RCC 7860 (cell line): ENCODE measurements around the gene PACS2.

Source experiments
- DNase-seq: peaks from one replicate; pipeline ENCODE4 v3.0.0-alpha.2; 2015; ENCODE audit warnings: low spot score
- FAIRE-seq: peaks from 2 replicates; lab custom pipeline; 2012; peaks lifted over from hg19 to GRCh38; lab: Jason Lieb, UNC

PACS2 gene

DNA sequence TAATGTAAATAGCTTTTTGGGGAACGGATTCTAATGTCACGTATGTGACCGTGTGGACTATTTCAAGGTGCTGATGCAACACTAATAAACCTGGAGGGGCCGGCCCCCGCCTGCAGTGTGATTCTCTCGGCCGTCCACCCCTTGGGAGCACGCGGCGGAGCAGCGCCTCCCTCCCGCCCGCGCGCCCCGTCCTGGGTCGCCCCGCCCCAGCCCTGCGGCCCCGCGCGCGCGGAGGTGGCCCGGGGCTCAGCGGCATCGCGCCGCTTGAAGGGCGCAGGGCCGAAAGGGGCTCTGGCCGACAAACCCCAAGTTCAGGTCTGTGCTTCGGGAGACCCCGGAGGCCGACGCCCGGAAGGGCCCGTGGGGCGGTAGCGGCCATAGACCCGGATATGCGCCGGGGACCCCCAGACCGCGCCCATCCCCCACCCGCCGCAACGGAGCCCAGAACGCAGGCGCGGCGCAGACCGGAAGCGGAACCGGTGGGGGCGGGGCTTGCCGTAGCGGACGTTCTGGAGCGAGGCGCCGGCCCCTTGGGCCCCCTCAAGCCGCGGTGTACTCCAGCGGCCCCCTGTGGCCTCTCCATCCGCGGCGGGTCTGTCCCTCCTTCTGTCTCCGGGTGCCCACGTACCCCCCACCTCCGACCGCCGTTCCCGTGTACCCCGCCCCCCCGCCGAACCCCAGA lies 83.6 kb downstream of the PACS2 start, which contains the start of gene TEX22:
TSS of gene TEX22 (plus strand) at position 495 of the 682 bp plus-strand sequence. CDS start 803 bp downstream, outside the sequence.
- DNase-seq (peak; percentile 32), FAIRE-seq (no peak)

DNA sequence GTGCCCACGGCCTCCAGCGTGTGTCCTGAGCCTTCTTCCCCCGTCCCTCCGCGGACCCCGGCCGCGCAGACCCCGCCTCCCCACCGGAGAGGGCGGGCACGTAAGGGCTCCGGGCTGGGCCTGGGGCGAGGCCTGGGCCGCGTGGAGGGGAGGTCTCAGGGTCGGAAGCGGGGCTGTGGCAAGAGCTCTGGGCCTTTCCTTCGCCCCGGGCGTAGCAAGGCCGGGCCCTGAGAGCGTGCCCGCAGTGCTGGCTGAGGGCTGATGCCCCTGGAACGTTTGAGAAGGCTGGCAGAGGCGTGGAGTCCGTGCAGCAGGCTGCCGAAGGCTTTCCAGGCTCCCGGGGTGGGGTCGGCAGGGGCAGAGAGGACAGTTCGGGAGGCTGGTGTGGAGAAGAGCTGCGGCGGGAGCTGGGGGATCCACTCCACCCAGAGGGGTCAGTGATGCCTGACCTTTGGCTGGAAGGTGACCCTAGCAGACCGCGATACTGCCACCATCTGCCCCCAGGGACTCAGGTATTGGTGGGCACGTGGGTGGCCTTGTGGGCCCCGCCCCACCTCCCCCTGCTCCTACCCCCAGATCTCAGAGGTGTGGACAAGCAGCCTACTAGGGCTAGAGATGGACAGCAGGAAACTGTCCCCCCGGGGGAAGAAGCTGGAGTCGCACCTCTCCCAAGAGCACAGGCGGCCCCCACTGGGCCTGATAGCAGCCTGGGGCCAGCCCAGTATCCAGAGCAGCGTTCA lies 84.3 kb downstream of the PACS2 start:
- no peak for DNase-seq
- FAIRE-seq: no peak

DNA sequence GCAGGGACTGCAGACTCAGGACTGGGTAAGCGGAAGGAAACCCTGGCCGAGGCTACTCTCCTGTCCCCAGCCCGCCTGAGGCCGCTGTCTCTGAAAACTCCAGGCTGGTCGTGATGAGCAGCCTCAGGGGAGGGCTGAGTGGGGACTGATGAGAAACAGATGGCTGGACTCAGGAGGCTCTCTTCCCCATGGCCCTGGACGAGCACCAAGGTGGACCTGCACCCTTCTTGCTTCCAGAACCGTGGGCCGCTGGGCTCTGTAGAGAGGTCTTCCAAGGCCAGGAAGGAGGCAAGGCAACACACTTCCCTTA lies 84.9 kb downstream of the PACS2 start:
- DNase-seq (no peak), FAIRE-seq (no peak)

DNA sequence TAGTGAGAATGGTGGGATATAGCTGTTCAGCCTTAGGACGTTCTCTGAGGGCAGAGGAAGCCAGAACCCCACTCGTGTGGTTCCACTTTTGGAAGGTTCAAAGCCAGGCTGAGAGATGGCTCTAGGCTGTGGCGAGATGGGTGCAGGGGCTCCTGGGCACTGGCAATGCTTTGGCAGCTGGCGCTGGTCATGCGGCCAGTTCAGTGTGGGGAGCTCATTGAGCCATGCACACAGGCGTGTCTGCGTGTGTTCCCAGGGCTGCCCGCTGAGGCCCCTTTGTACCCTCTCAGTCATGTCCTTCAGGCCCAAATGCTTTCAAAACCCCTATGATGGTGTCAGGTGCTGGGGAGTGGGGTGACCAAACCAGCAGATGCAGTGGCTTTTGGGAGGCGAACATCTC lies 85.5 kb downstream of the PACS2 start:
- DNase-seq: no peak
- FAIRE-seq: no peak

DNA sequence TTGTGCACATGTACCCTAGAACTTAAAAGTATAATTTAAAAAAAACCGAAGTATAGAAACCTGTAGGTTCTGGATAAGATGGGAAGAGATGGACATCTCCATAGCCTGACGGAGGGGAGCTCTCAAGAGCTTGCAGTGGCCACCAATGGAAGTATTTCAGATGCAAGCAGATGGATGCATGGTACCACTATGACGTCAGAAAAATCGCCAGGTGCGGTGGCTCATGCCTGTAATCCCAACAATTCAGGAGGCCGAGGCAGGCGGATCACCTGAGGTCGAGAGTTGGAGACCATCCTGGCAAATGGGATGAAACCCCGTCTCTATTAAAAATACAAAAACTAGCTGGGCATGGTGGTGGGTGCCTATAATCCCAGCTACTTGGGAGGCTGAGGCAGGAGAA lies 87.2 kb downstream of the PACS2 start:
- DNase-seq (no peak), FAIRE-seq (no peak)

DNA sequence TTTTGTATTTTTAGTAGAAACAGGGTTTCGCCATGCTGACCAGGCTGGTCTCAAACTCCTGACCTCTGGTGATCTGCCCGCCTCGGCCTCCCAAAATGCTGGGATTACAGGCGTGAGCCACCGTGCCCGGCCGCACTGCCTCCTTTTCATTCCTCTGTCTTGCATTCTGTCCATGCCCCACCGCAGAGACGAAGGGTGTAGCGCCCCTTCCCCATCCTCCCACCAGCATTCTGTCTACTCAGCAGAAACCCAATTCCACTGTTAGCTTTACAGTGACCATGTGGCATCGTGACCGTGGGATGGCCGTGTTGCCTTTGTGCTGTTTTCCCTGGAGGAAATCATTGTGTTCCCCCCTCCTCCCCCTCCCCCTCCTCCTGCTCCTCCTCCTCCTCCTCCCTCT lies 94.0 kb downstream of the PACS2 start:
- FAIRE-seq (no peak), DNase-seq (no peak)

DNA sequence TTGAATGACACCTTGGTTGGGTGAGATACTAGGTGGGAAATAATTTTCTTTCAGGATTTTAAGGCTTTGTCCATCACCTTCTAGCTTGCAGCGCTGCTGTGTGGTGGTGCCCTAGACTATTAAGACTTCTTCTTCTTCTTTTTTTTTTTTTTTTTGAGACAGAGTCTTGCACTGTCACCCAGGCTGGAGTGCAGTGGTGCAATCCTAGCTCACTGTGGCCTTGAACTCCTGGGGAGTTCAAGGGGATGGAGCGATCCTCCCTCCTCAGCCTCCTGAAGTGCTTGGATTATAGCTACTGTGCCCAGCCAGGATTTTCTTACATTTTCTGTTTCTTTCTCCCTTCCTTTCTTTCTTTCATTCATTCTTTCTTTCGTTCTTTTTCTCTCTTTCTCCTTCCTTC lies 94.8 kb downstream of the PACS2 start:
- FAIRE-seq (no peak), DNase-seq (no peak)

DNA sequence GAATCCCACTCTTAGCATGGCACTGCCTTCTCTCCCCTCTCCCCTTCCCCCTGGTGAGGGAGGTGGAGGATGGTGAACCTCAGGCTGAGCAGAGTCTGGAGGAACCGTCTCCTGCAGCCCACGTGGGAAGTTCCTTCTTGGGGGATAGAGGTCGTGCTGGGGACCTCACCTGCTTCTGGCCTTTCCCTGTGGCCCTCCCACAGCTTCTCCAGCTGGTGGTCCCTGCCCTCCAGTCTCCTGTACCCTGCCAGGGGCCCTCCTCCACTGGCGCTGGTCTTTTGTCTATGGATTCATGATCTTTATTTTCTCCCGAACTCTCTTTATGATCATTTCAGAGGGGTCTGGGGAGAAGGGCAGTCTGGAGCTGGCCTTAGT lies 96.1 kb downstream of the PACS2 start:
- DNase-seq: no peak
- FAIRE-seq: no peak

DNA sequence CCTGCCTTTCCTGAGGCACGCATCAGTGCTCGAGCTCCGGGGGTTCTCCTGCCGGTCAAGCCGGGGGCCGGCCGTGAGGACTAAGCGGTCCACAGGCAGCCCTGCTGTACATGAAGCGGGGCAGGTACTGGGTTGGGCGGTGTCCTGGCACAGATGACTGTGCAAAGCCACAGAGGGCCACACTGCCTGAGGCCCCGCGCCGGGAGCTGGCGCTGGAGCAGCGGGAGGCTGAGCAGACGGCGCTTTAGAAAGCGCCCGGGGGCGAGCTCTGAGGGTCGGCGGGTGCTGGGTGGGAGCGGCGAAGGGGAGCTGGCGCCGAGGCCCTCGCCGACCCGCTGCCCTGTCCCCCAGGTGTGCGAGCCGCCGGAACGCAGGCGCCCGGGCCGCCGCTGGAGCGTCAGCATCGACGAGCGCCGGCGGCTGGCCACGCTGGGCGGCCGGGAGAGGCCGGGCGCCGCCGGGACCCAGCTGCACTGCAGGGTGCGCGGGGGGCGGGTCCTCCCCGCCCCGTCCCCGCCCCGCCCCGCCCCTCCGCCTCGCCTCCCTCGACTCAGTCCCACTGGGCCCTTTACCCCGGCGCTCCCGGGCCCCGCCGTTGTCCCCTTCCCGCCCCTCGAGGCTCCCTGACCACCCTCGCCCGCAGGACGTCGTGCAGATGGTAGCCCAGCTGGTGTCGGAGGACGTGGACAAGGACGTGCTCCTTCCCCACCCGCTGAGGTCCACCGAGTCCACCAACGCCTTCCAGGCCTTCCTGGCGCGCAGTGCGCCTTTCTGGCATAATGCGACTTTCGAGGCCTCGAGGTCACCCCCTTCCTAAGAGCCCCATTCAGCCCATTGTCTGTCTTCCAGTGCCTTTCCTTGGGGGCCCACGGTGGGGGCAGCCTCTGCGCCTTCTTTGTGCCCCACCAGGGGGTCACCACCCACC lies 96.7 kb downstream of the PACS2 start:
- FAIRE-seq (no peak), DNase-seq (no peak)

DNA sequence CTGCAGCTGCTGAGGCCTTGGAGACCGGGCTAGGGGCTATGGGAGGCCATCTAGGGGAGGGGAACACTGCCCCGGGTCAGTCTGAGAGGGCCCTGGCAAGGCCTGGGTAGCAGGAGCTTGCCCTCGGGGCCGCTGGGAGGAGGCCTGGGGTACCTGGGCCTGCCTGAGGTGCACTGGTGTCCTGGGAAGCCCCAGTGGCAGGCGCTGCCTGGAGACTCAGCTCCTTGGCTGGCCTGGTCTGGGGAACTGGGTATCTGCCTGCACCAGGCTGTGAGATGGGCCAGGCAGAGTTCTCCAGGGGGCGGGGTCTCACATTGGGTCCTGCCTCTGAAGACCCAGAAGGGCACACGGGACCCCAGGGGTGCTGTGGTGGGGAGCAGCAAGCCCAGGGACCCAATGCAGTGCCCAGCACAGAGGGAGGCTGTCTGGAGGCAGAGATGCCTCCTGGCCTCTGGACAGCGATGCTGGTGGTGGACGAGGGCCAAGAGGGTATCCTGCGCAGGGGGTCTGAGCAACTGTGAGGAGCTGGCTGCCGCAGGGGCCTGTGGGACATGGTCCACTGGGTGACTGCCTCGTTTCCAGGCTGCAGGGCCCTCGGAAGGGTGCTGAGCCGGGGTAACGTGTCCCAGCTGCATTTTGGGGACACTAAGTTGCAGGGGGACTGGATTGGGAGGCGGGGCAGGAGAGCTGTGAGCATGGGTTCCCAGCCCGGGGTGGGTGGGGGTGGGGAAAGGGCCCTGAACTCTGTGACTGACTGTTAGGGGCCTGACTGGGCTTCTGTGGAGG lies 97.6 kb downstream of the PACS2 start:
- DNase-seq: no peak
- FAIRE-seq: no peak

DNA sequence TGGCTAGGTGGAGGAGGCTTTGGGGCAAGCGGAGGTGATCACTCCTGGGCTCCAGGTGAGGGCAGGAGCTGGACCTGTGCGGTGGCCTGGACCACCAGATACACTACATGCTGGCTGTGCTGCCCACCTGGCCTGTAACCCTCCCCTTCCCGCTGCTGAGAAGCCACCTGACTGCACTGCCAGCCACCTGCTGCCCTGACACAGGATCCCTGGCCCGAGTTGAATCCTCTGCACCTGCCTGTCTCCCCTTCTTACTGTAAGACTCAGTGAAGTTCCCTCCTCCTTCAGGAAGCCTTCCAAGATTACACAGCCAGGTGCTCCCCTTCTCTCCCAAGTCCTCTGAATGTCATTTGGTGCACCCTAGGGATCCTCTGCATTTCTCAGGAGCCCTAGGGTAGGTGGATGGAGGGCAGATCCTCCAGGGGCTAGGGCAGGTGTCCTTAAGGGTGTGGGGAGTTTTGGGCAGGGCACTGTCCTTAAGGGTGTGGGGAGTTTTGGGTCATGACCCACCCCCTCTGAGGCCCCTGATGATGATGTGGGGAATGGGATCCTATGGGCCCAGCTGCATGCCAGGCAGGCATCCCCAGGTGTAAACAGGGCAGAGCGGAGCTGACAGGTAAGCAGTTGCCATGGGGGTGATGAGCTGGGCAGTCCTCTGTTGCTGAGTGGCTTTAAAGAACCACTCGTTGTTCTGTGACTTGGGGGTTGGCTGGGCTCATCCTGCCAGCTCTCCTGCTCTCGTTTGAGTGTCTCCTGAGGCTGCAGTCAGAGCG lies 98.4 kb downstream of the PACS2 start:
- DNase-seq (no peak), FAIRE-seq (no peak)

DNA sequence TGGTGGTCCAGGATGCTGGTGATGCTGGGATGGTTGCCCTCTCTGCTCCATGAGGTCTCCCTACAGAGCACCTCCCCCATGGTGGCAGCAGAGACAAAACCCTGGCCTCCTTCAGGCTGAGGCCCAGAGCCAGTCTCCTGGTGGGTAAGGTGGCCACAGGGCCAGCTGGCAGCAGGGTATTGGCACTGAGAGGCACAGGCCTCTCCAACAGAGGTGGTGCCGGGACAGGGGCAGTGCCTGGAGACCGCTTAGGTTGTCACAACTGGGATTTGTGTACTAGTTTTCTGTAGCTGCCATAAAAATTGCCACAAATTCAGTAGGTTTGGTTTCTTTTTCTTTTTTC lies 99.0 kb downstream of the PACS2 start:
- no peak for FAIRE-seq
- no peak for DNase-seq

DNA sequence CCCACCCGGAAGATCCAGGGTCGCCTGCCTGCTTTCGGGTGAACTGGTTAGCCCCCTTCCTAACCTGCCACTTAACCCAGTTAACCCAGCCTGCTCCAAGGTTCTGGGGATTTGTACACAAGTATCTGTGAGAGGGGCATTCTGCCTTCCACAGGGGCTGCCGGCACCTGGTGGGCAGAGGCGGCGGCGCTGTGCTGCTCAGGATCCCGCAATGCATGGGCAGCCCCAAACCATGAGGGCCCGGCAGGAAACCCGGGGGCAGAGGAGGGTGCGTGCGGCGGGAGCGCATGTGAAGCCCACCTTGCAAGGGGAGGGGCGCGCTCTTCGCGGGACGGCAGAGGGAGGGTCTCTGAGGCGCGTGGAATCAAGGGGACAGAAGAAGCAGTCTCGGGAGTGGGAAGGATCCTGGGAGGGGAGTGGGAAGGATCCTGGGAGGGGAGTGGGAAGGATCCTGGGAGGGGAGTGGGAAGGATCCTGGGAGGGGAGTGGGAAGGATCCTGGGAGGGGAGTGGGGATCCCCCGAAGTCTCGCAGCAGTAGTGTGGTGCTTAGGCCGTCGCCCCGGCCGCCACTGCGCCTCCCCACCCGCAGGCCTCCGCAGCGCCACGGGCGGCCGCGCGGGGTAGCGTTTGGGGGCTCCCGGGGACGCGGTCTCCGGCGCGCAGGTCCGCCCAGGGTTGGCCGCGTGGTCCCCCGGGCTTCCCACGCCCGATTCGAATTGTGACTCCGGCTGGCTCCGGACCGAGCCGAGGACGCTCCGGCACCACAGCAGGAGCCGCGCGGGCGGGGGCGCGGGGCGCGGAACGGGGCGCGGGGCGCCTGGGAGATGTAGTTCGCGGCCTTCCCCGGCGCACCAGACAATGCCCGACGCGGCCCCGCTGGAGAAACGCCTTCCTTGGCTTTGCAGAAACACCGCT lies 100.2 kb downstream of the PACS2 start:
- no peak for FAIRE-seq
- no peak for DNase-seq

DNA sequence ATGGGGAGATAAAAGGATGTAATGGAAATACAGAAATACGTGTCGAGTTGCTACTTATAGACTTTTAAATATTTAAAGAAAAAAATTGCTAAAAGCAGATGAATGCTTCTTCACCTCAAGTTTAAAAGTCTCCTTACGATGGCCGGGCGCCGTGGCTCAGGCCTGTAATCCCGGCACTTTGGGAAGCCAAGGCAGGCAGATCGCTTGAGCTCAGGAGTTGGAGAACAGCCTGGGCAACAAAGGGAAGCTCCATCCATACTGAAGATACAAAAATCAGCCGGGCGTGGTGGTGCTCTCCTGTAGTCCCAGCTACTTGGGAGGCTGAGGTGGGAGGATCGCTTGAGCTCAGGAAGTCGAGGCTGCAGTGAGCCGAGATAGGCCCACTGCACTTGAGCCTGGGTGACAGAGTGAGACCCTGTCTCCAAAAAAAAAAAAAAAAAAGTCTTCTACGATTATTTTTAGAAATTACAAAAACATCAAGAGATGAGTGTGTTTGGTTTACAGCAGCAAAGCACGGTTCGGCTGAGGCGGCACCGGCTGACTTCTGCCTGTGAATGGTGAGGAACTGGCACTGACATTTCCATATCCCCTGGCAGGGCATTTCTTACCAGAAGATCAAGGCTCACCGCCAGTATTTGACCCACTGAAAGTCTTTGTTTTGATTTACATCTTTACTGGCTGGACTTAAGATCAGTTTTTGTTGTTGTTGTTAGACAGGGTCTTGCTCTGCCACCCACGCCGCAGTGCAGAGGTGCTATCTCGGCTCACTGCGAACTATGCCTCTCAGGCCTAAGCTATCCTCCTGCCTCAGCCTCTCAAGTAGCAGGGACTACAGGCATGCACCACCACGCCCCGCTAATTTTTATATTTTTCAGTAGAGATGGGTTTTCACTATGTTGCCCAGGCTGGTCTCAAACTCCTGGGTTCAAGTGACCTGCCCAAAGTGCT lies 101.2 kb downstream of the PACS2 start:
- FAIRE-seq (no peak), DNase-seq (no peak)

DNA sequence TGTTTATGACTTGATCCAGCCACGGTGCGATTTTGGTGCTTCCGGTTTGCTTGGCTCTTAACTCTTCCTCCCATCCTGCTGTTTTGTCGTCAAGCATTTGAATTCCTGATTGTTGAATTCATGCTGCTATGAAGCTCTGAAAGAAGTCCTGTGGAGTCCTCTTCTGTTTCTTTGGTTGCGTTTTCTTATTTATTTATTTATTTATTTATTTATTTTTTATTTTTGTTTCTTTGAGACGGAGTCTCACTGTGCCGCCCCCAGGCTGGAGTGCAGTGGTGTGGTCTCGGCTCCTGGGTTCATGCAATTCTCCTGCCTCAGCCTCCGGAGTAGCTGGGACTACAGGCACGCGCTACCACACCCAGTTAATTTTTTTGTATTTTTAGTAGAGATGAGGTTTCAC lies 102.1 kb downstream of the PACS2 start:
- DNase-seq (no peak), FAIRE-seq (no peak)

DNA sequence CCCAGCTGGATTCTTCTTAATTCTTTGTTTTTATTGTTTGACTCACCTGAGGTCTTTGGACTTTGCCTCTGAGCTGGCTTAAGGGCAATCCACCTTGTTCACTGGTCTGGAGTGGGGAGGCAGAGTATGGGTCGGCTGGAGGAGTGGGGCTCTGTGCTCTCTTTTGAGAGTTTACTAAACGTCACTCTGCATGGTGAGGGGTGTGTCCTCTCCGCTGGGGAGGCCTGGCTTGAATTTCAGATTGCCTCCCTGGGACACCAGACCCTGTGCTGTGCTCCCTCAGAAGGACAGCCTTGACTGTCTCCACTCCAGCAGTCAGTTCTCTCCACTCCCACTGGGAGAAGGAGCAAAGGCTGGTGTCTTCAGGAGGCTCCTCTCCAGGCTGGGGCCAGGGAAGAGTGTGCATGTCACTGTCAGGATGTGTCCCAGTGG lies 103.2 kb downstream of the PACS2 start:
- DNase-seq (no peak), FAIRE-seq (no peak)

DNA sequence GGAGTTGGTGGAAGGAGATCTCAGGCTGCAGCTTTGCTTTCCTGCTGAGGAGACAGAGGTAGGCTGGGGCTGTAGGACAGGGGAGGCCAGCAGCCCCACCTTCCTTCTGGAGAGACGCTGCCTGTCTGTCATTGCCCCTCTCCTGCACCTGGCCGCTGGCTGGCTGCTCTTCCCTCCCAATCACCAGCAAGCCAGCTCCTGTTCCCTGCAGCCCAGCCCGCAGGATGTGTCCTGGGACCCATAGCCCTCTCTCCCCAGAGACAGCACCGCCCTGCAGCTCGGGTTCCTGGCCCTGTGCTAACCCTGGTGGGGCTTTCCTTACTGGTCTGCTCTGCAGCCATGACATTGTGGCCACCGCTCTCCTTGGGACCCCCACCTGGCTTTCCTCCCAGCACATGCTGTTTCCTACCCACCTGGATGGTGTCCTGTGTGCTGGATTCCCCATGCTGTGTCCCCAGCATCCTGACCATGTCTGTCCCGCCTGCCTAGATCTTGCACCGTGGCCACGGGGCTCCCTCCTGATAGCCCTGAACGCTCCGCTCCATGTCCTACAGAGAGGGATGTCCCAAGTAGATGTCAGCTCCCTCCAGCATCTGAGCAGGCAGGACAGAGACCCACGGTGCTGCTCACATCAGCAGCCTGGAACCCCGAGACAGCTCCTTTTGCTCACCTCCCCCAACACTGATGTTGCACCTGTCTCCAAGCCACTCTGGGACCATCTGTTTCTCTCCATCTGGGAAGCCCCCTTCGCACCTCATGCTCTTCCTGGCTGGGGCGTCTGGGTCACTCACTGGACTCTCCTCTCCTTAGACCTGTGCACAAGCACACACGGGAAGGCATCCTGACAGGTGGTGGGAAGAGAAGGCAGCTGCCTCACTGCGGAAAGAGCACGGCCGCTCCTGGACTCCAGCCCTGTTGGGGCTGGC lies 104.0 kb downstream of the PACS2 start:
- FAIRE-seq (no peak), DNase-seq (no peak)
